GM21717 (cell line): ENCODE data around the gene DGUOK.
"Not testable (repeated sequence)": the region's sequence is repeated elsewhere in the genome, so short reads cannot be mapped to it uniquely, and the experiment has no call there.

Source experiments
- ATAC-seq: cut with Tn5 transposase; IDR thresholded peaks from one replicate; pipeline ENCODE4 v1.9.1; 2021; ENCODE audit warnings: mild to moderate bottlenecking, moderate library complexity; ENCODE audit not compliant: unreplicated experiment

DGUOK gene

DNA sequence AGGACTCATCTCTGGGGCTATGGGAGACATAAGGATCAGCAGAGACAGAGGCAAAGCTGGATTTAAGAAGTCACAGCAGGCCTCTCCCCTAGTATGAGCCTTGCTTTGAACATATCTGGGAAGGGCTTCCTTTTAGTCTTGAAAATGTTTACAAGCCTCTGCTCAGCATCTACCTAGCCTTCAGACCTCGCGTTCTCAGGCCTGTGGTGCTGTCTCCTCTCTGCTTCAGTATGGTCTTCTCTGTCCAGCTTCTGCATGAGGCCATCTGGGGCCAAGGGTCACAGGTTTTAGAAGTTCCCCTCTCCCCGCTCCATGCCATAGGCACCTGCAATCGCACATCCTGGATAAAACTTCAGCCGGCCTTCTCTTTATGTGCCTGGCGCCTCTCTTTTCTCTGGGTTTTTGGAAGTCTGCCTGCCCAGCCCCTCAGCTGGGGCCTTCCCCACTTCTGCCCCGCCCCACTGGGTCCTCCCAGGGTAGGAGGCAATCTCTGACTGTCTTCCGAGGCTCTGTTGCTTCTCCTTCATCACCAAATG is 26.8 kb upstream of the DGUOK start:
- no peak for ATAC-seq

GRCh38 chr2:73901143-73901542 is 25.5 kb upstream of the DGUOK start:
- ATAC-seq = no peak

- ATAC-seq = no peak
These were observed 24.4 kb upstream of the DGUOK start for GRCh38 chr2:73902284-73902683.

GRCh38 chr2:73903313-73903712 is 23.4 kb upstream of the DGUOK start:
- ATAC-seq = no peak

DNA sequence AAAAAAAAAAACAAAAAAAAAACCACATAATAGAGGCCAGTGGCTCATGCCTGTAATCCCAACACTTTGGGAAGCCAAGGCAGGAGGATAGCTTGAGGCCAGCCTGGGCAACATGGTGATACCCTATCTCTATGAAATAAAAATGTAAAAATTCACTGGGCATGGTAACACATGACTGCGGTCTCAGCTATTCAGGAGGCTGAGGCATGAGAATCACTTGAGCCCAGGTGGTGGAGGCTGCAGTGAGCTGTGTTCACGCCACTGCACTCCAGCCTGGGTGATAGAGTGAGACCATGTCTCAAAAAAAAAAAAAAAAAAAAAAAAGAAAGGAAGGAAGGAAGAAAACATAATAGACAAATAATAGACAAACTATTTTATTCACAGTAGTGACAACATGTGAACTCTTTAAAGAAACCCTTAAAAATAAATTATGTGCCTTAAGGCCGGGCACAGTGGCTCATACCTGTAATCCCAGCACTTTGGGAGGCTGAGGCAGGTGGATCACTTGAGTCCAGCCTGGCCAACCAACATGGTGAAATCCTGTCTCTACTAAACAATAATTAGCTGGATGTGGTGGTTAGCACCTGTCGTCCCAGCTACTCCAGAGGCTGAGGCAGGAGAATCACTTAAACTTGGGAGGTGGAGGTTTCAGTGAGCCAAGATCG is 22.6 kb upstream of the DGUOK start:
- ATAC-seq = not testable (repeated sequence)

DNA sequence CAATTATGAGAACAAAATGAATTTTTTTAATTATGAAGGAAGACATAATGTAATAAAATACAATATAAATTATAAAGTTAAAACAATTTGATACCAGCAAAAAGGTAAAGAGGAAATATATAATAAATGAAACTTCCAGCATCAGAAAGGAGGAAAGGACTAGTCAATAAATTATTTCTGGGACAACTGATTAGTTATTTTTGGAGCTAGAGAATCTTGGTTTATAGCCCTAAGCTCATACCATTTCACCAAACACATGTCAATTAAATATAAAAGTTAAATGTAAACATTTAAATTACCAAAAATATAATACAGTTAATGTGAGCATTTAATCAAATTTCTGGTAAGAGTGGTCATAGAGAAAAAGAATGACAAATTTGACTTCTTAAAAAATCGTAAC is 21.7 kb upstream of the DGUOK start:
- ATAC-seq = no peak

- no peak for ATAC-seq
These were observed 19.7 kb upstream of the DGUOK start for GRCh38 chr2:73906847-73907505.

GRCh38 chr2:73907840-73908452 is 18.7 kb upstream of the DGUOK start:
- no peak for ATAC-seq

DNA sequence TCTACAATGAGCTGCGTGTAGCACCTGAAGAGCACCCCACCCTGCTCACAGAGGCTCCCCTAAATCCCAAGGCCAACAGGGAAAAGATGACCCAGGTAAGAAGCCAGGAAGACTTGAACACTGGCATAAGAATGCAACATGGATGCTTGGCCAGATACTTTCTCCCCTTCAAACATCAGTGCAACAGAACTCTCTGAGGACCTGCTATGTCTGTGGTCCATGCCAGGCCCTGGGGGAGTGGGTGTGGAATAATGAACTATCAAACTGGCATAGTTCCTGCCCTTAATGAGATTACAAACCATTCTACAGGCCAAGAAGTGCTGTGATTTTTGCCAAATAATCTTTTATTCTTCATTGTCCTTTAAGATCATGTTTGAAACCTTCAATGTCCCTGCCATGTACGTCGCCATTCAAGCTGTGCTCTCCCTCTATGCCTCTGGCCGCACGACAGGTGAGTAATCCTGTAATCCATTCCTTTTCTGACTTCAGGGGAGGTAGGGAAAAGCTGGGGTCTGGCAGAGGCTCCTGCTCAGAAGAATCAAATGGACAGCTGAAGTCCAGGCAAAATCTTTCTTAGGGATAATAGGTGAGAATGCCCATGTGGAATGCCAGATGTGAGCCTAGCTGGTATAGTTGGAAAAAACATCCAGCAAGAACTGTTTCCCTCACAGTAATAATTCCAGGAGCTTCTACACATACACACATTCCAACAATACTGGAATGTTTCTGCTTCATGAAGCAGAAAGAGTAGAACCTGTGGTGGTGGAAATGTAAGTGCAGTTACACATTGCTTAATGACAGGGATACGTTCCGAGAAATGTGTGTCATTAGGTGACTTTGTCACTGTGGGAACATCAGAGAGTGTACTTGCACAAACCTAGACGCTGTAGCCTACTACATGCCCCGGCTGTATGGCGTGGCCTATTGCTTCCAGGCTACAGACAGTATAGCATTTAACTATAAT is 17.7 kb upstream of the DGUOK start:
- ATAC-seq = no peak

DNA sequence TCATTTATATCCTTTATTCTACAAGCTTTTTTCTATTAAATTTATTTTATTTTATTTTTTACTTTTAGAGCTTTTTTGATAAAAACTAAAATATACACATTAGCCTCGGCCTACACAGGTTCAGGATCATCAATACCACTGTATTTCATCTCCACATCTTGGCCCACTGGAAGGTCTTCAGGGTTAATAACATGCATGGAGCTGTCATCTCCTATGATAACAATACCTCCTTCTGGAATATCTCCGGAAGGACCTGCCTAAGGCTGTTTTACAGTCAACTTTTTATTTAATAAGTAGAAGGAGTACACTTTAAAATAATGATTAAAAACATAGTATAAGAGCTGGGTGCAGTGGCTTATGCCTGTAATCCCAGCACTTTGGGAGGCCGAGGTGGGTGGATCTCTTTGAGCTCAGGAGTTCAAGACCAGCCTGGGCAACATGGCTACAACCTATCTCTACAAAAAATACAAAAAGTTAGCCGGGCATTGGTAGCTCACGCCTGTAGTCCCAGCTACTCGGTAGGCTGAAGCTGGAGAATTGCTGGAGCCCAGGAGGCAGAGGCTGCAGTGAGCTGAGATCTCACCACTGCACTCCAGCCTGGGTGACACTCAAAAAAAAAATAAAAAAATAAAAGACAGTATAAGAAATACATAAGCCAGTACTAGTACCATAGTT is 15.7 kb upstream of the DGUOK start:
- ATAC-seq = no peak

- ATAC-seq = no peak
These were observed 15.0 kb upstream of the DGUOK start for GRCh38 chr2:73911548-73912208.

- no peak for ATAC-seq
These were observed 13.1 kb upstream of the DGUOK start for GRCh38 chr2:73913414-73914054.

DNA sequence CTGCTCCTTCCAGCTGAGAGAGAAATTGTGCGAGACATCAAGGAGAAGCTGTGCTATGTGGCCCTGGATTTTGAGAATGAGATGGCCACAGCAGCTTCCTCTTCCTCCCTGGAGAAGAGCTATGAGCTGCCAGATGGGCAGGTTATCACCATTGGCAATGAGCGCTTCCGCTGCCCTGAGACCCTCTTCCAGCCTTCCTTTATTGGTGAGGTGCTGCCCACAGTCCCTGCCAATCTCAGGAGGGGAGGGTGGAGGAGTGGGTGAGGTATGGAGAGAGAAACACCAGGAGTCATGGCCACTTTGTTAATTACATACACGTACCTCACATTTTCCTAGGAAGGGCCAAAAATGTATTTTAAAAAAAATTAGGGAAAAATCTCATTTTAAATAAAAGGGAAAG is 12.0 kb upstream of the DGUOK start:
- ATAC-seq = no peak

- no peak for ATAC-seq
These were observed 11.2 kb upstream of the DGUOK start for GRCh38 chr2:73915437-73915993.

DNA sequence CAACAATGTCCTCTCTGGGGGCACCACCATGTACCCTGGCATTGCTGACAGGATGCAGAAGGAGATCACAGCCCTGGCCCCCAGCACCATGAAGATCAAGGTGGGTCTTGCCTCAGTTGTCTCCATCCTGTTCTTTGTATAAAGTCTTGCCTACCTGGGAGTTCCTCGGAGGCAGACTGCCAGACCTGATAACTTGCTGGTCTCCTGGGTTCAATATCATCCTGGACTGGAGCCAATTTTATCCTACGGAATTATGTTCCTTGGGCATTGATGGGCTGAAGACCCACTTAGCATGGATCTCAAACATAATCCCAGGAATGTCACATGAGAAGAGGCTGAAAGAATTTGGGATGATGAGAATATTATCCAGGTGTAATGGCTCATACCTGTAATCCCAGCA is 10.0 kb upstream of the DGUOK start:
- no peak for ATAC-seq

DNA sequence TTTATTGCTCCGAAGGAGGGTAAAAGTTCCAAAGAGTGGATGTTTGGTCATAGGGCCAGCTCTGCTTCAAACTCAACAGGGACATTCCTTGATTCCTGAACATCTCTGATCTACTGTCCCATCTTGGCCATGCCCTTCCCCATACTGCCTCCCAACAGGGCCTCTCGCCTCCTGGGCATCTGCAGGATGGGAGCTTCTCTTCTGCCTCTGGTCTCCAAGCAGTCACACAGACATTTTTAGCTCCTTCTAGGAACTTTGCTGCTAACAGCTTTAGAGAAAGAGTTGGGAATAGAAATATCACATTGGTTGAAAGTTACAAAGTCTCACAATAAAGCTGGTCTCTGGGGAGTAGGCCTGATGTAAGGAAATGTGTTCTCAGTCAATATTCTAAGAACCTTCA is 9.4 kb upstream of the DGUOK start:
- ATAC-seq = no peak

DNA sequence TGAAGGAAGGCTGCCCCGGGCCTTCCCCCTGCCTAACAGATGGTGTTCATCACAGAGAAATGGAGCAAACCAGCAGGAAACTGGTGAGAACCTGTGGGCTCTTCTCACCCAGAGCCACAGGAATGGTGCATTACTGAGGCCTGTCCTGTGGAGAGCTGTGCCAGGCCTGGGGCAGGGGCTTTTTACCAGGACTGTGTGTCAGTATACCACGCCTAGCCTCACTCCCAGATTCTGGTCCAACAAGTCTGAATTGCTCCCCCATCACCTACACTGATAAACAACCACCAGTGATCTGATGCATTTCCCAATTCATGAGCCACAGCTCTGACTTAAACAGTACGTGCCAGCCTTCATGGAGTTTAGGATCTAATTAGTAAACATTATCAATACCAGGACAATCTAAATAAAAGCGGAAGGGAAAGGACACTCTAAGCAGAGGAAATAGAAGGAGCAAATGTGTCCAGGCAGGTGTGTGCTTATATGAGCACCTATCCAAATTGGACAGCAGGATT is 8.9 kb upstream of the DGUOK start:
- no peak for ATAC-seq

- no peak for ATAC-seq
These were observed 7.8 kb upstream of the DGUOK start for GRCh38 chr2:73918856-73919255.
